Endothelial cell of umbilical vein (primary cell): Measurements from ENCODE around the gene IFITM10. TPM values are rescaled to one million over a fixed set of nuclear protein-coding genes. Genes with fewer than 3 reads are reported as not detected.
"Not testable (repeated sequence)": the region's sequence is repeated elsewhere in the genome, so short reads cannot be mapped to it uniquely, and the experiment has no call there.

Experiments
- BruUV-seq: library from RNA; stranded (reverse); fragments of 400-500 nt; replicated peaks from 2 replicates; lab custom pipeline; 2021; lab: Mats Ljungman, UMichigan
- CTCF ChIA-PET: fragments of 300-600, 350-600 bp; sonication (Branson Sonifier 250); formaldehyde crosslinking; loops from one replicate; lab custom pipeline; 2021; ENCODE audit warnings: antibody characterized with exemption, inconsistent platforms; lab: Charles Lee
- POLR2A ChIA-PET: fragments of 300-600, 350-600 bp; sonication (Branson Sonifier 250); formaldehyde crosslinking; loops from one replicate; lab custom pipeline; 2021; ENCODE audit warnings: antibody characterized with exemption, inconsistent platforms; lab: Charles Lee
- DNase-seq: peaks from one replicate; pipeline ENCODE4 v3.0.0-alpha.2; 2011; ENCODE audit warnings: low read depth, low spot score
- FAIRE-seq: peaks from 2 replicates; lab custom pipeline; 2011; peaks lifted over from hg19 to GRCh38; lab: Jason Lieb, UNC
- H2AFZ ChIP-seq: 2 replicates; pipeline ENCODE4 v1.6.0; 2012; ENCODE audit warnings: low read depth, low read length, control low read depth, inconsistent platforms
- H3K27ac ChIP-seq: 2 replicates; pipeline ENCODE4 v1.5.1; 2011; ENCODE audit warnings: low read depth, mild to moderate bottlenecking, control low read depth, low read length, moderate library complexity; ENCODE audit not compliant: insufficient read depth
- H3K27me3 ChIP-seq, 2 experiments: 2 replicates each; pipeline versions ENCODE4 v1.6.0 to v1.6.1; 2011; ENCODE audit warnings: low read length in 2 of 2, mixed read lengths in 1 of 2; ENCODE audit not compliant: control insufficient read depth in 2 of 2, insufficient read depth in 2 of 2
- H3K36me3 ChIP-seq, 2 experiments: 2 replicates in 1 of 2; 3 replicates in 1 of 2; pipeline ENCODE4 v1.5.1; 2011; ENCODE audit warnings: low read length in 2 of 2, mild to moderate bottlenecking in 1 of 2, moderate library complexity in 1 of 2; ENCODE audit not compliant: control insufficient read depth in 2 of 2, insufficient read depth in 2 of 2; ENCODE audit errors: extremely low read depth in 1 of 2
- H3K4me1 ChIP-seq: 3 replicates; pipeline ENCODE4 v1.5.1; 2011; ENCODE audit warnings: mild to moderate bottlenecking, low read length; ENCODE audit not compliant: control insufficient read depth, insufficient read depth; ENCODE audit errors: extremely low read depth
- H3K4me2 ChIP-seq: 2 replicates; pipeline ENCODE4 v1.6.1; 2011; ENCODE audit warnings: low read length, control low read depth, mixed read lengths; ENCODE audit not compliant: insufficient read depth
- H3K4me3 ChIP-seq, 3 experiments: fragments of 200-600 bp in 1 of 3; sonication (generic), shearing (Covaris generic) in 1 of 3; replicated peaks in 1 of 3; 2 replicates each; pipeline ENCODE4 v1.5.1; 2011 to 2016; ENCODE audit warnings: control low read depth in 3 of 3, low read length in 3 of 3, mild to moderate bottlenecking in 2 of 3, inconsistent platforms in 1 of 3, low read depth in 1 of 3, moderate library complexity in 1 of 3; ENCODE audit not compliant: insufficient read depth in 1 of 3
- H3K79me2 ChIP-seq: 2 replicates; pipeline ENCODE4 v1.6.0; 2012; ENCODE audit warnings: low read length, inconsistent platforms; ENCODE audit not compliant: control insufficient read depth, insufficient read depth
- H3K9ac ChIP-seq: replicated peaks from 2 replicates; pipeline ENCODE3; 2011; ENCODE audit warnings: low read length, control low read depth; ENCODE audit not compliant: insufficient read depth; ENCODE audit errors: extremely low read depth
- H3K9me1 ChIP-seq: replicated peaks from 3 replicates; pipeline ENCODE4 v1.6.0; 2011; ENCODE audit warnings: mild to moderate bottlenecking, low read length; ENCODE audit not compliant: control insufficient read depth, insufficient read depth; ENCODE audit errors: extremely low read depth
- H3K9me3 ChIP-seq: replicated peaks from 2 replicates; pipeline ENCODE4 v1.5.1; 2012; ENCODE audit warnings: low read length, inconsistent platforms; ENCODE audit not compliant: control insufficient read depth, insufficient read depth
- H4K20me1 ChIP-seq: replicated peaks from 2 replicates; pipeline ENCODE3; 2011; ENCODE audit warnings: mild to moderate bottlenecking, low read length; ENCODE audit not compliant: control insufficient read depth, insufficient read depth; ENCODE audit errors: extremely low read depth
- dilution Hi-C: fragments of 300-500 bp; cut with MboI; formaldehyde crosslinking; loops from one replicate; pipeline ENCODE4 v1.15.0; 2019; ENCODE audit warnings: low sequenced_read_pairs; ENCODE audit not compliant: extremely low pct_ligation_motif_present
- intact Hi-C: fragments of 100-400 bp; cut with micrococcal nuclease; formaldehyde crosslinking; loops from one replicate; pipeline ENCODE4 v1.10.0; 2022
- polyA plus RNA-seq, 4 experiments: library from polyadenylated mRNA; depleted of rRNA in 3 of 4; stranded (reverse) in 3 of 4; unstranded in 1 of 4; fragments of >200 nt; gene quantifications; 2 replicates each; pipeline versions ENCODE4 v1.2.1 to v1.2.3, GENCODE V29; 2011 to 2012; ENCODE audit warnings: missing spikeins in 1 of 4
- total RNA-seq: library from RNA; stranded (reverse); gene quantifications from 2 replicates; pipeline ENCODE4 v1.2.3, GENCODE V29; 2021

Gene IFITM10
- total and polyA plus RNA-seq, 2 donors (not counting 3 experiments of a cell fraction or from before 2014, with no cell fraction given) = 0.04 to 0.66 TPM

- H3K4me1 ChIP-seq, CTCF ChIA-PET, FAIRE-seq, POLR2A ChIA-PET, intact Hi-C loops, H3K27ac ChIP-seq, H3K4me2 ChIP-seq, H2AFZ ChIP-seq, BruUV-seq, dilution Hi-C loops, H3K9me3 ChIP-seq, DNase-seq, H4K20me1 ChIP-seq, H3K36me3 ChIP-seq, H3K9ac ChIP-seq, H3K79me2 ChIP-seq, H3K27me3 ChIP-seq, H3K4me3 ChIP-seq, H3K9me1 ChIP-seq: not testable (repeated sequence)
These were observed 66.4 kb downstream of the IFITM10 start for GRCh38 chr11:1683904-1684572.

GRCh38 chr11:1683216-1683615 lies 67.2 kb downstream of the IFITM10 start:
- H3K36me3 ChIP-seq, H4K20me1 ChIP-seq, dilution Hi-C loops, H3K9me1 ChIP-seq, H3K27ac ChIP-seq, DNase-seq, BruUV-seq, H2AFZ ChIP-seq, FAIRE-seq, H3K79me2 ChIP-seq, H3K9ac ChIP-seq, H3K4me2 ChIP-seq, intact Hi-C loops, H3K27me3 ChIP-seq, H3K4me1 ChIP-seq, H3K4me3 ChIP-seq, H3K9me3 ChIP-seq, POLR2A ChIA-PET: not testable (repeated sequence)
- CTCF ChIA-PET = interaction anchor here (1.0 to 2.2 kb wide), 3 partner anchors 10 to 199 kb away, joined by 3 to 10 read pairs (median 7); no protein-coding TSS in a partner anchor

Other genes with a start within 250 kb of the IFITM10 start
- 5.9 and 8.7 TPM in 2 replicates for gene DUSP8, start 178.3 kb downstream of the IFITM10 start, total RNA-seq
- gene DUSP8, start 178.3 kb downstream of the IFITM10 start, polyA plus RNA-seq = 4.6 and 6.0 TPM in 2 replicates
- not detected in 2 replicates for gene KRTAP5-1, start 165.3 kb downstream of the IFITM10 start, total RNA-seq
- not detected in 2 replicates for gene KRTAP5-1, start 165.3 kb downstream of the IFITM10 start, polyA plus RNA-seq
- gene KRTAP5-2, start 152.3 kb downstream of the IFITM10 start, total RNA-seq = not detected in 2 replicates
- not detected in 2 replicates for gene KRTAP5-2, start 152.3 kb downstream of the IFITM10 start, polyA plus RNA-seq
- gene KRTAP5-3, start 142.1 kb downstream of the IFITM10 start, total RNA-seq = not detected in 2 replicates
- not detected in 2 replicates for gene KRTAP5-3, start 142.1 kb downstream of the IFITM10 start, polyA plus RNA-seq
- gene KRTAP5-4, start 128.5 kb downstream of the IFITM10 start, total RNA-seq = not detected in 2 replicates
- gene KRTAP5-4, start 128.5 kb downstream of the IFITM10 start, polyA plus RNA-seq = not detected in 2 replicates
- gene KRTAP5-5, start 120.8 kb downstream of the IFITM10 start, total RNA-seq = not detected in 2 replicates
- not detected in 2 replicates for gene KRTAP5-5, start 120.8 kb downstream of the IFITM10 start, polyA plus RNA-seq
- not detected in 2 replicates for gene KRTAP5-6, start 53.4 kb downstream of the IFITM10 start, total RNA-seq
- gene KRTAP5-6, start 53.4 kb downstream of the IFITM10 start, polyA plus RNA-seq = not detected in 2 replicates
- 197 and 215 TPM in 2 replicates for gene CTSD, start 13.3 kb upstream of the IFITM10 start, total RNA-seq
- 248 and 344 TPM in 2 replicates for gene CTSD, start 13.3 kb upstream of the IFITM10 start, polyA plus RNA-seq
- gene SYT8, start 84.4 kb upstream of the IFITM10 start, total RNA-seq = not detected in 2 replicates
- gene SYT8, start 84.4 kb upstream of the IFITM10 start, polyA plus RNA-seq = not detected in 2 replicates
- not detected in 2 replicates for gene TNNI2, start 88.4 kb upstream of the IFITM10 start, total RNA-seq
- gene TNNI2, start 88.4 kb upstream of the IFITM10 start, polyA plus RNA-seq = not detected in 2 replicates
- gene LSP1, start 102.5 kb upstream of the IFITM10 start, total RNA-seq = not detected in 2 replicates
- not detected in 2 replicates for gene LSP1, start 102.5 kb upstream of the IFITM10 start, polyA plus RNA-seq
- gene PRR33, start 141.3 kb upstream of the IFITM10 start, total RNA-seq = not detected in 2 replicates
- not detected in 2 replicates for gene PRR33, start 141.3 kb upstream of the IFITM10 start, polyA plus RNA-seq
- gene TNNT3, start 169.1 kb upstream of the IFITM10 start, total RNA-seq = not detected in 2 replicates
- not detected in 2 replicates for gene TNNT3, start 169.1 kb upstream of the IFITM10 start, polyA plus RNA-seq
- 72.7 and 81.6 TPM in 2 replicates for gene MRPL23, start 196.7 kb upstream of the IFITM10 start, total RNA-seq
- gene MRPL23, start 196.7 kb upstream of the IFITM10 start, polyA plus RNA-seq = 206 and 222 TPM in 2 replicates
- 0.37 and 3.2 TPM in 2 replicates for gene H19, start 247.2 kb upstream of the IFITM10 start, total RNA-seq
- 0.21 and 0.68 TPM in 2 replicates for gene H19, start 247.2 kb upstream of the IFITM10 start, polyA plus RNA-seq